ENCODE results near the gene PLA2G4D. TPM values are rescaled to one million over a fixed set of nuclear protein-coding genes. Genes with fewer than 3 reads are reported as not detected.

Gene PLA2G4D
- polyA plus RNA-seq, 1 of the 3 experiments (the other 2 are of a cell fraction), result not detected

DNA sequence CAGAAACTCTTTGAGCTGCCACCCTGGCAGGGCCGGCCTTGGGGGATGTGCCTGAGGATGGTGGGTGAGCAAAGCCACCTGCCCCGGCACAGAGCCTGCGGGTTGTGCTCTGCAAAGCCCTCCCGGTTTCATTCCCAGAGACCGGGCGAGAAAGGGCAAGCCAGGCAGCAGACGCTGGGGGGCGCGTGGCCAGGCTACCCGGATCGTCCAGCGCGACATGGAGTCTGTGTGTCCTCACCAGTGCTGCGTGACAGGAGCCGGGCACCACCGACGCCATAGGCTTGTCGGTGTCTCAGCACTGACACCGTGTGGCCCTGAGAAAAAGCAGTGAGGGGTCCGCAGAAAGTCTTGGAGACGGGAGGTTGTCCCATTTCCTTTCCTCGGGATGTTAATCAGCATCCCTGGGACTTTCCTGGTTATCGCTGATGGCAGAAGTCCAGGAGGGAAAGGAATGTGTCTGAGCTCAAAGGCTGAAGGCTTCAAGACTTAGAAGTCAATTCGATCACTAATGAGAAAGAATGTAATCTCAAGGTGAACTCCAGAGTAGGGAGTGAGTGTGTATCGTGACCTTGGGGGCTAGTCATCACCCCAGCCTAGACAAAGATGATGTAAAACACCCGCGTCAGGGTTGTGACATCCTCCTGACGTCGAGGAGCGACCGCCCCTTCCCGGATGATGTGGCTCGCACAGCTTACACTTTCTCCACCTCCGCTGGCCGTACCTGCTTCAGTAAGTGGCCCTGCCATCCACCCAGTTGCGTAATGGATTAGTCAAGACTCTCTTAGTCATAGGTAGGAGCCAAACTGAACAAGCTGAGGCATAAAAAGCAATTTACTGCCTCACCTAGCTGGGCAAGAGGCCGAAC is 37.2 kb downstream of the PLA2G4D start:
- H3K4me3 ChIP-seq (ENCODE audit: low read depth in 2 of 2, low read length in 1 of 2), result peak overlapping the region; percentile 30 to 47
- peak overlapping the region; percentile 68 for H3K4me2 ChIP-seq
- no peaks in the 10 kb centered on the region for H3K36me3 ChIP-seq (replicated peaks in 1 of 2; ENCODE audit: control insufficient read depth in 1 of 2, insufficient read depth in 2 of 2, low read length in 1 of 2)
- peak; percentile 90 for DNase-seq
- peaks cover 11% of the 10 kb centered on the region; the same call in 1 of the 2 replicates for H3K27me3 ChIP-seq (ENCODE audit: insufficient read depth)
- WGBS (ENCODE audit: low lambda C conversion rate), result 17% methylated on average over 28 of the region's 37 CpGs
- no peak overlapping the region for H3K9ac ChIP-seq
- H3K27ac ChIP-seq (ENCODE audit: low read depth in 2 of 2, low read length in 1 of 2), result no peak overlapping the region
- no peaks in the 10 kb centered on the region for H3F3A ChIP-seq (replicated peaks; ENCODE audit: insufficient read depth)
- TF ChIP-seq FOXJ3 (CRISPR knock-in tag; IDR thresholded peaks at IDR 0.05) (peak; percentile 66; the same call in 1 of the 2 replicates), RFX5 (IDR thresholded peaks at IDR 0.05; ENCODE audit: low read length) (no peak), FOXM1 (IDR thresholded peaks at IDR 0.05; ENCODE audit: low read depth) (no peak), ELF1 (IDR thresholded peaks at IDR 0.05) (no peak), TAF1 (IDR thresholded peaks at IDR 0.05; ENCODE audit: borderline replicate concordance, low read depth, low read length) (no peak), RCOR1 (IDR thresholded peaks at IDR 0.05; ENCODE audit: low read length) (peak; percentile 49; the same call in 1 of the 2 replicates), JUND (IDR thresholded peaks at IDR 0.05) (no peak), SMC3 (IDR thresholded peaks at IDR 0.05; ENCODE audit: low read depth, low read length) (peak; percentile 78), TEAD4 (IDR thresholded peaks at IDR 0.05; ENCODE audit: borderline replicate concordance, insufficient read depth) (no peak), TCF12 (IDR thresholded peaks at IDR 0.05) (no peak), SIN3A (IDR thresholded peaks at IDR 0.05; ENCODE audit: borderline replicate concordance, low read depth, low read length) (peak; percentile 51; the same call in 1 of the 2 replicates), GABPA (IDR thresholded peaks at IDR 0.05; ENCODE audit: low read depth) (no peak), GATA2 (CRISPR knock-in tag; IDR thresholded peaks at IDR 0.05) (no peak), POLR2AphosphoS5 (IDR thresholded peaks at IDR 0.05; ENCODE audit: low read depth, low read length) (no peak), MXI1 (IDR thresholded peaks at IDR 0.05; ENCODE audit: low read depth, low read length) (peak; percentile 92), YY1 (IDR thresholded peaks at IDR 0.05; ENCODE audit: low read depth) (no peak), RAD21 (IDR thresholded peaks at IDR 0.05; ENCODE audit: low read length) (peak; percentile 72), EZH2phosphoT487 (IDR thresholded peaks at IDR 0.05; ENCODE audit: borderline replicate concordance, low read depth) (no peak), MEF2A (IDR thresholded peaks at IDR 0.05; ENCODE audit: borderline replicate concordance, low read depth) (no peak), CHD2 (IDR thresholded peaks at IDR 0.05; ENCODE audit: low read length, partially characterized antibody) (peak; percentile 33)
- TF ChIP-seq, protein P1, sequence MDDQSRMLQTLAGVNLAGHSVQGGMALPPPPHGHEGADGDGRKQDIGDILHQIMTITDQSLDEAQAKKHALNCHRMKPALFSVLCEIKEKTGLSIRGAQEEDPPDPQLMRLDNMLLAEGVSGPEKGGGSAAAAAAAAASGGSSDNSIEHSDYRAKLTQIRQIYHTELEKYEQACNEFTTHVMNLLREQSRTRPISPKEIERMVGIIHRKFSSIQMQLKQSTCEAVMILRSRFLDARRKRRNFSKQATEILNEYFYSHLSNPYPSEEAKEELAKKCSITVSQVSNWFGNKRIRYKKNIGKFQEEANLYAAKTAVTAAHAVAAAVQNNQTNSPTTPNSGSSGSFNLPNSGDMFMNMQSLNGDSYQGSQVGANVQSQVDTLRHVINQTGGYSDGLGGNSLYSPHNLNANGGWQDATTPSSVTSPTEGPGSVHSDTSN (IDR thresholded peaks at IDR 0.05), result no peak
- TF ChIP-seq, protein P2, sequence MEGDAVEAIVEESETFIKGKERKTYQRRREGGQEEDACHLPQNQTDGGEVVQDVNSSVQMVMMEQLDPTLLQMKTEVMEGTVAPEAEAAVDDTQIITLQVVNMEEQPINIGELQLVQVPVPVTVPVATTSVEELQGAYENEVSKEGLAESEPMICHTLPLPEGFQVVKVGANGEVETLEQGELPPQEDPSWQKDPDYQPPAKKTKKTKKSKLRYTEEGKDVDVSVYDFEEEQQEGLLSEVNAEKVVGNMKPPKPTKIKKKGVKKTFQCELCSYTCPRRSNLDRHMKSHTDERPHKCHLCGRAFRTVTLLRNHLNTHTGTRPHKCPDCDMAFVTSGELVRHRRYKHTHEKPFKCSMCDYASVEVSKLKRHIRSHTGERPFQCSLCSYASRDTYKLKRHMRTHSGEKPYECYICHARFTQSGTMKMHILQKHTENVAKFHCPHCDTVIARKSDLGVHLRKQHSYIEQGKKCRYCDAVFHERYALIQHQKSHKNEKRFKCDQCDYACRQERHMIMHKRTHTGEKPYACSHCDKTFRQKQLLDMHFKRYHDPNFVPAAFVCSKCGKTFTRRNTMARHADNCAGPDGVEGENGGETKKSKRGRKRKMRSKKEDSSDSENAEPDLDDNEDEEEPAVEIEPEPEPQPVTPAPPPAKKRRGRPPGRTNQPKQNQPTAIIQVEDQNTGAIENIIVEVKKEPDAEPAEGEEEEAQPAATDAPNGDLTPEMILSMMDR (IDR thresholded peaks at IDR 0.05), result peak; percentile 63
- TF ChIP-seq, protein P3, sequence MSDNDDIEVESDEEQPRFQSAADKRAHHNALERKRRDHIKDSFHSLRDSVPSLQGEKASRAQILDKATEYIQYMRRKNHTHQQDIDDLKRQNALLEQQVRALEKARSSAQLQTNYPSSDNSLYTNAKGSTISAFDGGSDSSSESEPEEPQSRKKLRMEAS (IDR thresholded peaks at IDR 0.05; ENCODE audit: low read depth), result 0 out of 2 replicates have a peak, but pooled peaks have one; percentile 48
- TF ChIP-seq, protein P4, sequence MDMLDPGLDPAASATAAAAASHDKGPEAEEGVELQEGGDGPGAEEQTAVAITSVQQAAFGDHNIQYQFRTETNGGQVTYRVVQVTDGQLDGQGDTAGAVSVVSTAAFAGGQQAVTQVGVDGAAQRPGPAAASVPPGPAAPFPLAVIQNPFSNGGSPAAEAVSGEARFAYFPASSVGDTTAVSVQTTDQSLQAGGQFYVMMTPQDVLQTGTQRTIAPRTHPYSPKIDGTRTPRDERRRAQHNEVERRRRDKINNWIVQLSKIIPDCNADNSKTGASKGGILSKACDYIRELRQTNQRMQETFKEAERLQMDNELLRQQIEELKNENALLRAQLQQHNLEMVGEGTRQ (IDR thresholded peaks at IDR 0.05; ENCODE audit: borderline replicate concordance, low read depth, low read length), result no peak
- TF ChIP-seq, protein P5, sequence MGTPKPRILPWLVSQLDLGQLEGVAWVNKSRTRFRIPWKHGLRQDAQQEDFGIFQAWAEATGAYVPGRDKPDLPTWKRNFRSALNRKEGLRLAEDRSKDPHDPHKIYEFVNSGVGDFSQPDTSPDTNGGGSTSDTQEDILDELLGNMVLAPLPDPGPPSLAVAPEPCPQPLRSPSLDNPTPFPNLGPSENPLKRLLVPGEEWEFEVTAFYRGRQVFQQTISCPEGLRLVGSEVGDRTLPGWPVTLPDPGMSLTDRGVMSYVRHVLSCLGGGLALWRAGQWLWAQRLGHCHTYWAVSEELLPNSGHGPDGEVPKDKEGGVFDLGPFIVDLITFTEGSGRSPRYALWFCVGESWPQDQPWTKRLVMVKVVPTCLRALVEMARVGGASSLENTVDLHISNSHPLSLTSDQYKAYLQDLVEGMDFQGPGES (IDR thresholded peaks at IDR 0.05; ENCODE audit: low read depth, low read length), result no peak
- TF ChIP-seq, protein P6, sequence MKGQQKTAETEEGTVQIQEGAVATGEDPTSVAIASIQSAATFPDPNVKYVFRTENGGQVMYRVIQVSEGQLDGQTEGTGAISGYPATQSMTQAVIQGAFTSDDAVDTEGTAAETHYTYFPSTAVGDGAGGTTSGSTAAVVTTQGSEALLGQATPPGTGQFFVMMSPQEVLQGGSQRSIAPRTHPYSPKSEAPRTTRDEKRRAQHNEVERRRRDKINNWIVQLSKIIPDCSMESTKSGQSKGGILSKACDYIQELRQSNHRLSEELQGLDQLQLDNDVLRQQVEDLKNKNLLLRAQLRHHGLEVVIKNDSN (IDR thresholded peaks at IDR 0.05; ENCODE audit: borderline replicate concordance, low read depth), result no peak
- no peaks in the 10 kb centered on the region for H3K9me3 ChIP-seq
- ChIA-PET POLR2A (no interaction called here), CTCF (interaction anchor here (0.7 to 8.6 kb wide), 40 partner anchors 9 to 118 kb away, joined by 3 to 165 read pairs (median 4); partner anchors contain the start of gene EHD4)
- H4K20me1 ChIP-seq (ENCODE audit: insufficient read depth), result no peaks in the 10 kb centered on the region
- H3K4me1 ChIP-seq (ENCODE audit: control insufficient read depth in 1 of 2, insufficient read depth in 2 of 2, low read depth in 1 of 2, low read length in 1 of 2), result peaks cover 0 to 8% of the 10 kb centered on the region in 2 experiments; a peak in 2 of 4 replicates
- H3K79me2 ChIP-seq (ENCODE audit: insufficient read depth), result no peaks in the 10 kb centered on the region
- no peak overlapping the region; the same call in 1 of the 2 replicates for H2AFZ ChIP-seq (ENCODE audit: low read depth)
- no peaks in the 10 kb centered on the region for H3K9me2 ChIP-seq

Data from SK-N-SH (cell line).